Left colon (tissue), 2 donors: ENCODE results near the gene TOGARAM1. TPM values are rescaled to one million over a fixed set of nuclear protein-coding genes. Genes with fewer than 3 reads are reported as not detected.
"Not testable (repeated sequence)": the region's sequence is repeated elsewhere in the genome, so short reads cannot be mapped to it uniquely, and the experiment has no call there.

Source experiments
- ATAC-seq: fragments of 200-7000 bp; cut with Tn5 transposase; one replicate; pipeline ENCODE4 v1.9.1; 2020; ENCODE audit warnings: mild to moderate bottlenecking, moderate library complexity
- DNase-seq, 2 donors: peaks; one replicate each; pipeline ENCODE4 v3.0.0-alpha.2; 2020
- intact Hi-C, 2 donors: fragments of 100-400 bp; cut with DNase I in 1 of 2; cut with micrococcal nuclease in 1 of 2; formaldehyde crosslinking; loops; one replicate each; pipeline versions ENCODE4 v1.11.2 to v1.14.0; 2022; cut with DNase I, micrococcal nuclease
- total RNA-seq, 2 donors: library from RNA; stranded (reverse); fragmentation: NEBNext Ultra II Directional; extraction: Animal tissue kit (Norgen Biotek cat#: 25700); gene quantifications; one replicate each; pipeline ENCODE4 v1.2.1, GENCODE V29; 2021
- donor health status: DM: no; HTN: no; CAD: no.
- donor health status: DM: yes; HTN: yes; CAD: no.

The TOGARAM1 gene
- total RNA-seq, 2 donors from 2014 or later = 11.0 to 13.6 TPM

- ATAC-seq = no peak
- no peak for DNase-seq
- intact Hi-C loops = no loop called here
Measured at GRCh38 chr14:45070215-45070614, 108.2 kb downstream of the TOGARAM1 start.

- DNase-seq = no peak
- intact Hi-C loops = no loop called here
- no peak for ATAC-seq
Measured at GRCh38 chr14:45072126-45072525, 110.1 kb downstream of the TOGARAM1 start.

- DNase-seq (no peak), ATAC-seq (no peak)
- intact Hi-C loops = no loop called here
Measured at GRCh38 chr14:45073231-45073879, 111.4 kb downstream of the TOGARAM1 start.

GRCh38 chr14:45078323-45078722 is 116.3 kb downstream of the TOGARAM1 start:
- ATAC-seq = no peak
- intact Hi-C loops = no loop called here
- no peak for DNase-seq

GRCh38 chr14:45080416-45080968 is 118.5 kb downstream of the TOGARAM1 start:
- DNase-seq, ATAC-seq: not testable (repeated sequence)
- intact Hi-C loops = loop anchor here in 1 of 2 donors (10.0 kb wide), 1 partner anchor 116 kb away; the partner anchor contains the start of genes KLHL28 and TOGARAM1

GRCh38 chr14:45081096-45081495 is 119.1 kb downstream of the TOGARAM1 start:
- not testable (repeated sequence) for DNase-seq, ATAC-seq
- intact Hi-C loops = loop anchor here in 1 of 2 donors (10.0 kb wide), 1 partner anchor 116 kb away; the partner anchor contains the start of genes KLHL28 and TOGARAM1

- intact Hi-C loops = loop anchor here in 1 of 2 donors (10.0 kb wide), 1 partner anchor 118 kb away; the partner anchor contains the start of genes KLHL28 and TOGARAM1
- no peak for ATAC-seq
- no peak for DNase-seq
Measured at GRCh38 chr14:45082420-45082819, 120.4 kb downstream of the TOGARAM1 start.

- DNase-seq (no peak), ATAC-seq (no peak)
- intact Hi-C loops = loop anchor here in 1 of 2 donors (10.0 kb wide), 1 partner anchor 119 kb away; the partner anchor contains the start of genes KLHL28 and TOGARAM1
Measured at GRCh38 chr14:45083617-45083975, 121.6 kb downstream of the TOGARAM1 start.

- intact Hi-C loops = loop anchor here in 1 of 2 donors (10.0 kb wide), 1 partner anchor 119 kb away; the partner anchor contains the start of genes KLHL28 and TOGARAM1
- DNase-seq (peak; percentile 94 to 96), ATAC-seq (peak; percentile 94)
Measured at GRCh38 chr14:45083976-45084722, 122.2 kb downstream of the TOGARAM1 start, which contains the start of gene PRPF39. Gene PRPF39 (plus strand): TSS chr14:45084116. CDS start chr14:45095240, 11,124 bp downstream.

GRCh38 chr14:45084946-45085346 is 123.0 kb downstream of the TOGARAM1 start:
- intact Hi-C loops = loop anchor here in 1 of 2 donors (10.0 kb wide), 1 partner anchor 120 kb away; the partner anchor contains the start of genes KLHL28 and TOGARAM1
- DNase-seq (no peak), ATAC-seq (peak; percentile 16)

GRCh38 chr14:45089813-45090212 is 127.8 kb downstream of the TOGARAM1 start:
- intact Hi-C loops = loop anchor here in 1 of 2 donors (10.0 kb wide), 1 partner anchor 125 kb away; the partner anchor contains the start of genes KLHL28 and TOGARAM1
- peak; percentile 79 for ATAC-seq
- DNase-seq = no peak

- intact Hi-C loops = no loop called here
- ATAC-seq (no peak), DNase-seq (no peak)
Measured at GRCh38 chr14:45091710-45092109, 129.7 kb downstream of the TOGARAM1 start.

- ATAC-seq (no peak), DNase-seq (no peak)
- intact Hi-C loops = no loop called here
Measured at GRCh38 chr14:45094275-45094674, 132.3 kb downstream of the TOGARAM1 start.

- intact Hi-C loops = no loop called here
- DNase-seq (no peak), ATAC-seq (no peak)
Measured at GRCh38 chr14:45095143-45095542, 133.2 kb downstream of the TOGARAM1 start.

GRCh38 chr14:45096218-45096617 is 134.2 kb downstream of the TOGARAM1 start:
- ATAC-seq = no peak
- no peak for DNase-seq
- intact Hi-C loops = no loop called here

- ATAC-seq (no peak), DNase-seq (no peak)
- intact Hi-C loops = no loop called here
Measured at GRCh38 chr14:45103806-45104205, 141.8 kb downstream of the TOGARAM1 start.

GRCh38 chr14:45104561-45104960 is 142.6 kb downstream of the TOGARAM1 start:
- ATAC-seq (peak; percentile 99), DNase-seq (no peak)
- intact Hi-C loops = no loop called here

GRCh38 chr14:45112896-45113781 is 151.1 kb downstream of the TOGARAM1 start:
- intact Hi-C loops = no loop called here
- ATAC-seq = peak; percentile 68
- DNase-seq = no peak
